GM18520 (cell line): ENCODE results near the gene NPIPB2.
"Not testable (repeated sequence)": the region's sequence is repeated elsewhere in the genome, so short reads cannot be mapped to it uniquely, and the experiment has no call there.

Experiments used
- ATAC-seq: cut with Tn5 transposase; IDR thresholded peaks from one replicate; pipeline ENCODE4 v1.9.1; 2021; ENCODE audit not compliant: unreplicated experiment

Gene NPIPB2

DNA sequence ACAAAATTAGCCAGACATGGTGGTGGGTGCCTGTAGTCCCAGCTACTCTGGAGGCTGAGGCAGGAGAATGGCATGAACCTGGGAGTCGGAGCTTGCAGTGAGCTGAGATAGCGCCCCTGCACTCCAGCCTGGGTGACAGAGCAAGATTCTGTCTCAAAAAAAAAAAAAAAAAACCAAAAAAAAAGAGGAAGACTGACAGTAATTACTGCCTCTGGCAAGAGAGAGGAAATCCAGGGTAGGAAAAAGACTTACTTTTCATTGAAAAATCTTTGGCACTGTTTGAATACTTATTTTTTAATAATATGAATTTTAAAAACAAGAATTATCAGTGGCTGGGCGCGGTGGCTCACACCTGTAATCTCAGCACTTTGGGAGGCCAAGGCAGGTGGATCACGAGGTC, 20.6 kb upstream of the NPIPB2 start:
- not testable (repeated sequence) for ATAC-seq

DNA sequence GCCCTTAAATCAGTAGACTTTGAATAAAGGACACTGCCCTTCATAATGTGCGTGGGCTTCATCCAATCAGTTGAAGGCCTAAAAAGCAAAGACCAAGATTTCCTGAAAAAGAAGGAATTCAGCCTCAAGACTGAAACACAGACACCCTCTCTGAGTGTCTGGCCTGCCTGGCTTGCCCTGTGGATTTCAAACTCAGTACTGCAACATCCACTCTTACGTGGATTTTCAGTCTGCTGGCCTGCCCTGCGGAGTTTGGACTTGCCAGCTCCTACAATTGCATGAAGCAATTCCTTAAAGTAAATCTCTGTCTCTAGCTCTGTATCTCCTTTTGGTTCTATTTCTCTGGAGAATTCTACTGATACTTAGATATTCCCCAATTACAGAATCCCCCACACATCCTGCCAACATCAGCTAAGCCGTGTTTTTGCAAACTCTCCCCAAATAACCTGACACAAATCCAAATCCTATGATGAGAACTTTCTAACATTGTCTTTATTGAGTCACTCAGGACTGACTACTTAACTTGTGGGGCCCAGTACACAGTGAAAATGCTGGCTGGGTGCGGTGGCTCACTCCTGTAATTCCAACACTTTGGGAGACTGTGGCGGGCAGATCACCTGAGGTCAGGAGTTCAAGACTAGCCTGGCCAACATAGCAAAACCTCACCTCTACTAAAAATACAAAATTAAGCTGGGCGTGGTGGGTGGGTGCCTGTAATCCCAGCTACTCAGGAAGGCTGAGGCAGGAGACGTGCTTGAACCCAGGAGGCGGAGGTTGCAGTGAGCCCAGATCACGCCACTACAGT, 15.9 kb upstream of the NPIPB2 start:
- ATAC-seq = no peak

DNA sequence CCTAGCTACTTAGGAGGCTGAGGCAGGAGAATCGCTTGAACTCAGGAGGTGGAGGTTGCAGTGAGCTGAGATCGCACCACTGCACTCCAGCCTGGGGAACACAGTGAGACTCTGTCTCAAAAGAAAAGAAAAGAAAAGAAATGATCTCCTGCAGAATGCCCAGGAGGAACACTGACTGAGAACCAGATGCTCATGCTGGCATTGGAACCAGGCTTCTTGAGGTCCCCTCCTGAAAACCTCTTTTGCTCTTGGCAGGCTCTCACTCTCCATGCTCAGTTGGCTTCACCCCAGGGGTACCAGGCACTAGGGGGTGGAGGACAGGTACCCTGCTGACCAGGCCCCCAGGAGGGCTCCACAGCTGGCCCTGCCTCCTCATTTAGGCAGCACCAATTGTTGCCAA, 14.7 kb upstream of the NPIPB2 start:
- no peak for ATAC-seq

- ATAC-seq = no peak
Observed at GRCh38 chr16:11955713-11956123, 13.9 kb upstream of the NPIPB2 start.

DNA sequence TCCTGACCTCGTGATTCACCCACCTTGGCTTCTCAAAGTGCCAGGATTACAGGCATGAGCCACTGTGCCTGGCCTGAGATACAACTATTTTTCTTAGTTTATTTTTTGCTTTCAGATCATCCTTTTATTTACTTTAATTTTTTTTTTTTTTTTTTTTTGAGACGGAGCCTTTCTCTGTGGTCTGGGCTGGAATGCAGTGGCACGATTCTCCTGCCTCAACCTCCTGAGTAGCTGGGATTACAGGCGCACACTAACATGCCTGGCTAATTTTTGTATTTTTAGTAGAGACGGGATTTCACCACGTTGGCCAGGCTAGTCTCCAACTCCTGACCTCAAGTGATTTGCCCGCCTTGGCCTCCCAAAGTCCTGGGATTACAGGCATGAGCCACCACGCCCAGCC, 11.7 kb upstream of the NPIPB2 start:
- ATAC-seq = not testable (repeated sequence)

DNA sequence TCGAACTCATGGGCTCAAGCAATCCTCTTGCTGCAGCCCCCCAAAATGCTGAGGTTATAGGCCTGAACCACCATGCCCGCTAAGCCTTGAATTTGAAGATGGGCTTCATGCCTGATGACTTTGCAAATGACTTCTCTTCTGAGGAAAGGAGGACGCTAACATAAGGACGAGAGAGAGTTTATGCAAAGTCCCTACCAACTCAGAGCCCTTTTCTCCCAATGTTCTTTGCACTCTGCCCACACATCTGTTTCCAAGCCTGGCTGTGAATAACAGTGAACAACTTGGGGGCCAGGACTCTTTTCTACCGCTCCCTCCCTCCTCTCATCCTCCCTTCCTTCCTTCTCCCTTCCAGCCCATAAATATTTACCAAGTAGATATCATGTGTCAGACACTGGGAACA, 8.5 kb upstream of the NPIPB2 start:
- no peak for ATAC-seq

GRCh38 chr16:11949527-11949926, 7.7 kb upstream of the NPIPB2 start:
- peak; percentile 73 for ATAC-seq

GRCh38 chr16:11948819-11949218, 7.0 kb upstream of the NPIPB2 start:
- ATAC-seq = no peak

DNA sequence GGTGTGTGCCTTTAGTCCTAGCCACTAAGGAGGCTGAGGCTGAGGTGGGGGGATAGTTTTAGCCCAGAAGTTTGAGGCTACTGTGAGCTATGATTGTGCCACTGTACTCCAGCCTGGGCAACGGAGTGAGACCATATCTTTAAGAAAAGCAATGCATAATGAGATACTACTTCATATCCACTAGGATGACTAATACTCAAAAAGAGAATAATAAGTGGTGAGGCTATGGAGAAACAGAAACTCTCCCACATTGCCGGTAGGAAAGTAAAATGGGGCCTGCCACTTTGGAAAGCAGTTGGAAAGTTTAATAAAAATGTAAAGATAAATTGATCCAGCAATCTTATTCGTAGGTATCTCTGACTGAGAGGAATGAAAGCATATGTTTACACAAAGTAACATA, 4.6 kb upstream of the NPIPB2 start:
- ATAC-seq = no peak

- ATAC-seq = not testable (repeated sequence)
Observed at GRCh38 chr16:11927350-11927749, 14.5 kb downstream of the NPIPB2 start.

DNA sequence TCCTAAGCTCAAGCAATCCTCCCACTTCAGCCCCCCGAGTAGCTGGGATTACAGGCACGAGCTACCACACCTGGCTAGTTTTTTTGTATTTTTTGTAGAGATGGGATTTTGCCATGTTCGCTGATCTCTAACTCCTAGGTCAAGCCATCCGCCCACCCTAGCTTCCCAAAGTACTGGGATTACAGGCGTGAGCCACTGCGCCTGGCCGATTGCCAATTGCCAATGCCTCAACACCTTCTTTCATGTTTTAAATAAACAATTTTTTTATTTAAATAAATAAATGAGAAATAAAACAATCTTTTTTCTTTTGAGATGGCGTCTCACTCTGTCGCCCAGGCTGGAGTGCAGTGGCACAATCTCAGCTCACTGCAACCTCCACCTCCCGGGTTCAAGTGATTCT, 17.8 kb downstream of the NPIPB2 start:
- ATAC-seq = not testable (repeated sequence)

DNA sequence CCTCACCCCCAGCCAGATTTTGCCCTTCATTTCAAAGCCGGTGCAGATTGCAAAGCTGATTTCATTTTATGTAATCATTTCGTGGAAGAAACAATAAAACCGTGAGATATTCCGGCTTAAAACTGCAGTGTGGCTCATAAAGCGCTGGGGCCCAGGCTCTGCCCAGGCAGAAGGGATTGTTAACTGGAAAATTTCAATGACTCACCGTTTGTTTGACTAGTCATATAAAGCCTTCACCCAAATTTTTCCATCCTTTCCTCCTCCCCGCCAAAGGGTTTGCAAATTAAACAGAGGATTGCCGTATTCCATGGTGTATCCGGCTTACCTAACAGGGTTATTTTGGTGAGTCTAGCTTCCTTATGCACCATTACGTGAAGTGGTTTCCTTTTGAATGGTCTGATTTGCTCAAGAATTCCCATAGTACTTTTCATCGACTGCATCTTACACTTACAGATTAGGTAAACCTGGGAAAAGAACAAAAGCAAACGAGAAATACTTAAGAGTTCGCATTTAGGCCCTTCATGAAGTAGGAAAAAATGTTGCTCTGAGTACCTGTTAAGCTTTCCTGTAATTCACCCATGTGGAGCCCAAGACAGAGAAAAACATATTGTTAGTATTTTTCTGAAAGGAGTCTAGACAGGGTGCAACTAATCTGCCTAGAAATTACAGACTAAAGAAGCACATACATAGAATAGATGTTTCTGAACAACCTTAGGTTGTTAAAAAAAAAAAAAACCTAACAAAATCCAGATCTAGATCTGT, 25.1 kb downstream of the NPIPB2 start:
- no peak for ATAC-seq

- ATAC-seq = peak; percentile 74
Observed at GRCh38 chr16:11915644-11916523, 26.0 kb downstream of the NPIPB2 start, which contains the start of gene GSPT1. GSPT1 (minus strand) TSS chr16:11915956; CDS start chr16:11915720, 236 bp downstream.

- peak; percentile 17 for ATAC-seq
Observed at GRCh38 chr16:11915114-11915643, 26.7 kb downstream of the NPIPB2 start.

DNA sequence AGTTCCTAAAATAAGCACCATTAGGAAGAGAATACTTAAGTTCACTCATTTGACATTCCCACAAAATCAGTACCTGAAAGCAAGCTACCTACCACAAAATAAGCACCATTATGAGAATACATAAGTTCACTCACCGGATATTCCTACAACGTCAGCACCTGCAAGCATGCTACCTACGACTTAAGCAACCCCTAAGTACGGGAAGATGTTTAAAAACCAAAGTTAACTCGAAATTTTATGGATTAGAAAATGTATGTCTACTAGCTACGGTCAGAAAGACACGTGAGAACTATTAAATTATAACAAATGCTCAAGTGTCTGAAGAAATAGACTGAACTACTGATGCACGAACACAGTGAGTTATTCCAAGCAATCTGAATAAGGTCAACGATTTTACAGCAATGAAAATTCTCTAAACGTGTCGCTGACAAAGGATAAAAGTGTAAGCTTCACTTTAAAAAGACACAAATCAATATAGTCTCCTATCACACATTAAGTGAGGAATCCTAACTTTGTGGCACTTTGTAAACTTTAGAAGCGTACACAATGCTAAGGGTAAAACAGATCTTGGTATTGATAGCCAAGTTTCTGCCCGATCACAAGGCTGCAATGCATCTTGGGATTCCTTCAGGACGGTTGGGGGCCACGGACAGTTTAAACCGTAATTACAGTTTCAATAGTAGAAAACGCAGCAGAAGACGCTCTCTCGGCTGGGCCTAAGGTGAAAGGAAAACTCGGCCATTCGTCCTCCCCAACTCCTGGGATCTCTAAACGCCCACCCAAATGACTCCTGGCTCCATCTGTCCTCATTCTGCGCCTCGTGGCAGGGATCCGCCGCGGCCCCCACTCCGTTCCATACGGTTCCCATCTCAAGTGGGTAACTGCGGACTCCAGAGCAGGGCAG, 27.4 kb downstream of the NPIPB2 start:
- ATAC-seq = no peak

DNA sequence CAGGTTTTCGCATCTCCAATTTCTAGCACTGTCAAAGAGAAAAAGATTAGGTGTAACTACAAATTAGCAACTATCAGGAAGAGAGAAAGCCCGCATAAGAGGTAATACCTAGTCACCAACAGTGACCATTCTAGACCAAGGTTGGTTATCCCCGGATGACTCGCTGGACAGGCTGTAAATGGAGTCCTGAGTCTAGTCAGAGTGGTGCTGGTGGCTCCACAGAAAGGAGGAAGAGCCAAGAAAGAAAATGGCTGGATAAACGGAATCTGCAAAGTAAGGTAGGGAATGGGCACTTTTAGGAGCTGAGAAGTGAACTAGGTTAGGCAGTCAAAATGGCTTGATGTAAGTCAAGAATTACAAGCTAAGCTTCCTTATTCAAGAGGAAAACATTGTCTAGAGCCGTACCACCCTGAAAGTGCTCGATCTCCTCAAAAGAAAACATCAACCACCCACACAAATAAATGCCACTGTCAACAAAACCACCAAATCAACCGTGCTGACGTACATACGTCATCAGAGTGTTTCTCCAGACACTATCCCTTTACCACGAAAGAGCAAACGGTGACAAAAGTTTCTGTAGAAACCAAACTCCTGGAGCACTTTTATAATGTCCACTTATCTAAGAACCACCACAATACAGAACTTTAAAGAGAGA, 28.3 kb downstream of the NPIPB2 start:
- no peak for ATAC-seq

DNA sequence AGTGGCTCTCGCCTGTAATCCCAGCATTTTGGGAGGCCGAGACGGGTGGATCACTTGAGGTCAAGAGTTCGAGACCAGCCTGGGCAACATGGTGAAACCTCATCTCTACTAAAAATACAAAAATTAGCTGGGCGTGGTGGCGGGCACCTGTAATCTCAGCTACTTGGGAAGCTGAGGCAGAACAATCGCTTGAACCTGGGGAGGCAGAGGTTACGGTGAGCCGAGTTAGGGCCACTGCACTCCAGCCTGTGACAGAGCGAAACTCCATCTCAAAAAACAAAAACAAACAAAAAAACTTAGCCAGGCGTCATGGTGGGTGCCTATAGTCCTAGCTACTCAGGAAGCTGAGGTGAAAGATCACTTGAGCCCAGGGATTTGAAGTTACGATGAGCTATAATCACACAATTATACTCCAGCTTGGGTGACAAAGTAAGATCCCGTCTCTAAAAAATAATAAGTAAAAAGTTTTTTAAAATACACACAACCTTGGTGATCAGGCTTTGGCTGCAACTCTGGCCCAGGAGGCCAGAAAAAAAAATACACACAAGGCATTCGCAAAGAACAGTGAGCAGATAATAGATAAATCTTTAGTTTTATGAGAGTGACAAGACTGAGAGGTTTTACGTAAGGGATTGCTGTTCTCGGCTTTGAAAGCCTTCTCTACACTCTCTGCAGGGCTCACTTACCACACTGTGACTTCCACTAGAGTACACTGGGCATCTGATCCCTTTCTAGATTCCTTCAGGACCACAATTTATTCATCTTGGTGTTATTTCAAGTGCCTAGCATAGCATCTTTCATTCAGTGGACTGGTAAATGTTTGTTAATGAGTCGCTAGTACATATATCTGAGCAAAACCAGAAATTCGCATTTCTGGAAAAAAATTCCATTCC, 31.9 kb downstream of the NPIPB2 start:
- ATAC-seq = no peak

GRCh38 chr16:11907160-11907970, 34.5 kb downstream of the NPIPB2 start:
- ATAC-seq = no peak
